Measurements from ENCODE around the gene EIF4B. TPM values are rescaled to one million over a fixed set of nuclear protein-coding genes. Genes with fewer than 3 reads are reported as not detected.
"Not testable (repeated sequence)": the region's sequence is repeated elsewhere in the genome, so short reads cannot be mapped to it uniquely, and the experiment has no call there.

Gene EIF4B
- total RNA-seq, 1 donor from 2014 or later, result 833 TPM

DNA sequence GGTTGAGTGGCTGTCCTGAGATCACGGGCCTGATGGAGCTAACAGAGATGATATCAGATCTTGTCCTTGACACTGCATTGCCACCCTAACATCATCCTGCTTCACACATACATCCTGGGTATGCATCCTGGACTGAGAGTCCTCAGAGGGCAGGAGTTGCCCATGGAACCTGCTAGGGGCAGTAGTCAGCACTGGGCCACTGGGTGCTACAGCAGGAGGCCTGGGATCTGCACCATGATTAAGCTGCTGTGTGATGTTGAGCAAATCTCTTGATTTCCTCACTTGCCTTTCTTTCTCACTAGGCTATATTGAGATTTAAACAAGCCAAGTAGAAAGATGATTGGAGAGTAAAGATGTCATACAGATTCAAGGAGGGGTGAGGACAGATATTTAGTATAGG, 22.1 kb upstream of the EIF4B start:
- Histone ChIP-seq H2AFZ (replicated peaks) (no peak overlapping the region), H3K79me2 (ENCODE audit: low read depth) (no peaks in the 10 kb centered on the region), H3K9ac (no peak overlapping the region), H3K9me3 (ENCODE audit: low read depth) (no peaks in the 10 kb centered on the region), H4K20me1 (ENCODE audit: low read depth) (no peaks in the 10 kb centered on the region), H3K27ac (no peak overlapping the region), H3K4me3 (no peak overlapping the region), H3K27me3 (no peaks in the 10 kb centered on the region), H3F3A (ENCODE audit: low read depth) (no peaks in the 10 kb centered on the region), H3K4me1 (no peaks in the 10 kb centered on the region), H3K4me2 (no peak overlapping the region), H3K36me3 (no peaks in the 10 kb centered on the region)
- H3K9me3 Mint-ChIP-seq, result no peaks in the 10 kb centered on the region
- TF ChIP-seq, protein P1, sequence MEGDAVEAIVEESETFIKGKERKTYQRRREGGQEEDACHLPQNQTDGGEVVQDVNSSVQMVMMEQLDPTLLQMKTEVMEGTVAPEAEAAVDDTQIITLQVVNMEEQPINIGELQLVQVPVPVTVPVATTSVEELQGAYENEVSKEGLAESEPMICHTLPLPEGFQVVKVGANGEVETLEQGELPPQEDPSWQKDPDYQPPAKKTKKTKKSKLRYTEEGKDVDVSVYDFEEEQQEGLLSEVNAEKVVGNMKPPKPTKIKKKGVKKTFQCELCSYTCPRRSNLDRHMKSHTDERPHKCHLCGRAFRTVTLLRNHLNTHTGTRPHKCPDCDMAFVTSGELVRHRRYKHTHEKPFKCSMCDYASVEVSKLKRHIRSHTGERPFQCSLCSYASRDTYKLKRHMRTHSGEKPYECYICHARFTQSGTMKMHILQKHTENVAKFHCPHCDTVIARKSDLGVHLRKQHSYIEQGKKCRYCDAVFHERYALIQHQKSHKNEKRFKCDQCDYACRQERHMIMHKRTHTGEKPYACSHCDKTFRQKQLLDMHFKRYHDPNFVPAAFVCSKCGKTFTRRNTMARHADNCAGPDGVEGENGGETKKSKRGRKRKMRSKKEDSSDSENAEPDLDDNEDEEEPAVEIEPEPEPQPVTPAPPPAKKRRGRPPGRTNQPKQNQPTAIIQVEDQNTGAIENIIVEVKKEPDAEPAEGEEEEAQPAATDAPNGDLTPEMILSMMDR (IDR thresholded peaks at IDR 0.05), result peak; percentile 7
- no peak for TF ChIP-seq EZH2 (IDR thresholded peaks at IDR 0.05)
- H3K4me3 Mint-ChIP-seq, result no peak overlapping the region
- no peak for DNase-seq (ENCODE audit: low spot score)
- no peaks in the 10 kb centered on the region for H3K36me3 Mint-ChIP-seq
- no peak overlapping the region for H3K27ac Mint-ChIP-seq
- H3K27me3 Mint-ChIP-seq (ENCODE audit: insufficient read depth, low read depth), result peaks cover 11% of the 10 kb centered on the region
- peaks cover 6% of the 10 kb centered on the region for H3K4me1 Mint-ChIP-seq

DNA sequence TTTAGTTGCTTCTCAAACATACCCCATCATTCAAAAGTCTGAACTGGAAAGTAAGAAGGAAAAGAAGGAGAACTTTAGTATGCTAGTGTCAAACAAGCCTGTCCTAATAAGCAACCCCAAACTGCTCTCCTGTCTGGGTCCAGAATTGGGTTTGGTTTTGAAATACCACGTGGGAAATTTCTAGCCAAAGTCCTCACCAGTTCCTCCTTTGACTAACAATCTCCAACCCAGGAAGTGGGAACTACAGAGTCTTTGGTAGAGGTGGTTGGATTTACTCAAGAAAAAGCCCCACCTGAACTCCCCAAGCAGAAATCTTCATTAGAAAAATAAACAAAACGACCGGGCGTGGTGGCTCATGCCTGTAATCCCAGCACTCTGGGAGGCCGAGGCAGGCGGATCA, 17.4 kb upstream of the EIF4B start:
- Mint-ChIP-seq H3K27ac (no peak overlapping the region), H3K36me3 (no peaks in the 10 kb centered on the region), H3K4me1 (peaks cover 7% of the 10 kb centered on the region), H3K4me3 (no peak overlapping the region), H3K27me3 (ENCODE audit: insufficient read depth, low read depth) (peaks cover 3% of the 10 kb centered on the region), H3K9me3 (no peaks in the 10 kb centered on the region)
- H3K9me3 ChIP-seq (ENCODE audit: low read depth), result no peaks in the 10 kb centered on the region
- no peak overlapping the region for H3K27ac ChIP-seq
- no peaks in the 10 kb centered on the region for H3K27me3 ChIP-seq
- TF ChIP-seq EZH2phosphoT487 (IDR thresholded peaks at IDR 0.05) (no peak), EZH2 (IDR thresholded peaks at IDR 0.05) (no peak)
- TF ChIP-seq, protein P1 (IDR thresholded peaks at IDR 0.05), result no peak
- H3K4me2 ChIP-seq, result no peak overlapping the region
- H2AFZ ChIP-seq (replicated peaks), result no peak overlapping the region
- DNase-seq (ENCODE audit: low spot score), result no peak
- no peaks in the 10 kb centered on the region for H3K4me1 ChIP-seq
- no peak overlapping the region for H3K9ac ChIP-seq
- H3K4me3 ChIP-seq, result no peak overlapping the region
- H4K20me1 ChIP-seq (ENCODE audit: low read depth), result no peaks in the 10 kb centered on the region
- H3K36me3 ChIP-seq, result no peaks in the 10 kb centered on the region
- no peaks in the 10 kb centered on the region for H3K79me2 ChIP-seq (ENCODE audit: low read depth)
- no peaks in the 10 kb centered on the region for H3F3A ChIP-seq (ENCODE audit: low read depth)

GRCh38 chr12:52990206-52990605, 16.1 kb upstream of the EIF4B start:
- Histone ChIP-seq H3K79me2 (ENCODE audit: low read depth) (no peaks in the 10 kb centered on the region), H2AFZ (replicated peaks) (no peak overlapping the region), H3K27me3 (no peaks in the 10 kb centered on the region), H3K4me2 (no peak overlapping the region), H3K9me3 (ENCODE audit: low read depth) (no peaks in the 10 kb centered on the region), H3K9ac (no peak overlapping the region), H3K27ac (no peak overlapping the region), H3K4me1 (no peaks in the 10 kb centered on the region), H3F3A (ENCODE audit: low read depth) (no peaks in the 10 kb centered on the region), H3K36me3 (no peaks in the 10 kb centered on the region), H4K20me1 (ENCODE audit: low read depth) (no peaks in the 10 kb centered on the region), H3K4me3 (no peak overlapping the region)
- Mint-ChIP-seq H3K9me3 (no peaks in the 10 kb centered on the region), H3K4me1 (peaks cover 7% of the 10 kb centered on the region), H3K4me3 (no peak overlapping the region), H3K27me3 (ENCODE audit: insufficient read depth, low read depth) (no peaks in the 10 kb centered on the region), H3K27ac (no peak overlapping the region), H3K36me3 (no peaks in the 10 kb centered on the region)
- DNase-seq (ENCODE audit: low spot score), result no peak
- TF ChIP-seq EZH2phosphoT487 (IDR thresholded peaks at IDR 0.05), result no peak
- no peak for TF ChIP-seq EZH2 (IDR thresholded peaks at IDR 0.05)
- TF ChIP-seq, protein P1 (IDR thresholded peaks at IDR 0.05), result no peak

GRCh38 chr12:52992240-52992639, 14.0 kb upstream of the EIF4B start:
- not testable (repeated sequence) for H2AFZ ChIP-seq (replicated peaks); H3K4me3 Mint-ChIP-seq

More at GRCh38 chr12:52992240-52992639, 14.0 kb upstream of the EIF4B start:
- not testable (repeated sequence) for H3K79me2 ChIP-seq (ENCODE audit: low read depth); DNase-seq (ENCODE audit: low spot score); H3K27ac ChIP-seq; H3K4me1 ChIP-seq; H3K4me3 ChIP-seq; H3K27me3 ChIP-seq; H3K9me3 ChIP-seq (ENCODE audit: low read depth); H3K27me3 Mint-ChIP-seq (ENCODE audit: insufficient read depth, low read depth); H3K9ac ChIP-seq; H3K4me2 ChIP-seq; H4K20me1 ChIP-seq (ENCODE audit: low read depth); H3K36me3 Mint-ChIP-seq; H3F3A ChIP-seq (ENCODE audit: low read depth); H3K27ac Mint-ChIP-seq; H3K36me3 ChIP-seq; H3K4me1 Mint-ChIP-seq; H3K9me3 Mint-ChIP-seq

Measured in neural progenitor cell (in vitro differentiated cells).